GM12801 (cell line): Measurements from ENCODE around the gene SCRN3.

Experiments
- TF ChIP-seq, protein P1 (sequence below): IDR thresholded peaks from one replicate; pipeline ENCODE4 v1.5.1; 2011; ENCODE audit warnings: control low read depth; ENCODE audit not compliant: insufficient read length; ENCODE audit errors: extremely low read depth

The SCRN3 gene, protein sequence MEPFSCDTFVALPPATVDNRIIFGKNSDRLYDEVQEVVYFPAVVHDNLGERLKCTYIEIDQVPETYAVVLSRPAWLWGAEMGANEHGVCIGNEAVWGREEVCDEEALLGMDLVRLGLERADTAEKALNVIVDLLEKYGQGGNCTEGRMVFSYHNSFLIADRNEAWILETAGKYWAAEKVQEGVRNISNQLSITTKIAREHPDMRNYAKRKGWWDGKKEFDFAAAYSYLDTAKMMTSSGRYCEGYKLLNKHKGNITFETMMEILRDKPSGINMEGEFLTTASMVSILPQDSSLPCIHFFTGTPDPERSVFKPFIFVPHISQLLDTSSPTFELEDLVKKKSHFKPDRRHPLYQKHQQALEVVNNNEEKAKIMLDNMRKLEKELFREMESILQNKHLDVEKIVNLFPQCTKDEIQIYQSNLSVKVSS

DNA sequence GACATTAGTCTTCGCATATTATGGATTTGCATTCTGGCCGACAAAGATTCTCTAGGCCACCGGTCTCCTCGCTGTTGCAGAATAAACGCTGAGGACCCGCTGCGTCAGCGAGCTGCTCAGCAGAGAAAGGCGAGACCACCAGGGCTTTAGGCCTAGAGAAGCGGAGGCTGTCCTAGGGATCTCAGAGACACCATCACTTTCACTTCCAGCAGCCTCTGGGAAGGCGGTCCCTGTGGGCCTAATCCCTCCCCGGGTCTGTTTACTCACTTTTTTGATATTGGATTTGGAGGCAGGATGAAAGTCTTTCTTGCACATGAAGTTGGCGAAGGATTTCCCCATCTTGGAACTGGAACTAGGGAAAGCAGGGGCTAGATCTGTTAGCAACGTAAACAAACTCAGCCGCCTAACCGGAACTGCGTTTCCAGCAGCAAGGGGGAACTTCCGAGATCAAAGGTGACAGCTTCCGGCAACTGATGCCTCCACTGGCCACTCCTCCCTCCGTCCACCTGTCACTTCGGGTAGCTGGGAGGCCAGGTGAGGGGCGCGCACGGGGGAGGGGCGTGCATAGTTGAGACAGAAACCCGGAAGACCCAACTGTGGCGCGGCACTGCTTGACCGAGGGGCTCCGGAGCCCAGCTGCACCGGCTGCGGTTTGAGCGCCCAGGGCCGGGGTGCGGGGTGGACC, at the start of gene SCRN3:
SCRN3 (plus strand) TSS at position 447 of the 685 bp plus-strand sequence. CDS start 2,554 bp downstream, outside the sequence.
- TF ChIP-seq, protein P1, sequence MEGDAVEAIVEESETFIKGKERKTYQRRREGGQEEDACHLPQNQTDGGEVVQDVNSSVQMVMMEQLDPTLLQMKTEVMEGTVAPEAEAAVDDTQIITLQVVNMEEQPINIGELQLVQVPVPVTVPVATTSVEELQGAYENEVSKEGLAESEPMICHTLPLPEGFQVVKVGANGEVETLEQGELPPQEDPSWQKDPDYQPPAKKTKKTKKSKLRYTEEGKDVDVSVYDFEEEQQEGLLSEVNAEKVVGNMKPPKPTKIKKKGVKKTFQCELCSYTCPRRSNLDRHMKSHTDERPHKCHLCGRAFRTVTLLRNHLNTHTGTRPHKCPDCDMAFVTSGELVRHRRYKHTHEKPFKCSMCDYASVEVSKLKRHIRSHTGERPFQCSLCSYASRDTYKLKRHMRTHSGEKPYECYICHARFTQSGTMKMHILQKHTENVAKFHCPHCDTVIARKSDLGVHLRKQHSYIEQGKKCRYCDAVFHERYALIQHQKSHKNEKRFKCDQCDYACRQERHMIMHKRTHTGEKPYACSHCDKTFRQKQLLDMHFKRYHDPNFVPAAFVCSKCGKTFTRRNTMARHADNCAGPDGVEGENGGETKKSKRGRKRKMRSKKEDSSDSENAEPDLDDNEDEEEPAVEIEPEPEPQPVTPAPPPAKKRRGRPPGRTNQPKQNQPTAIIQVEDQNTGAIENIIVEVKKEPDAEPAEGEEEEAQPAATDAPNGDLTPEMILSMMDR = no peak

DNA sequence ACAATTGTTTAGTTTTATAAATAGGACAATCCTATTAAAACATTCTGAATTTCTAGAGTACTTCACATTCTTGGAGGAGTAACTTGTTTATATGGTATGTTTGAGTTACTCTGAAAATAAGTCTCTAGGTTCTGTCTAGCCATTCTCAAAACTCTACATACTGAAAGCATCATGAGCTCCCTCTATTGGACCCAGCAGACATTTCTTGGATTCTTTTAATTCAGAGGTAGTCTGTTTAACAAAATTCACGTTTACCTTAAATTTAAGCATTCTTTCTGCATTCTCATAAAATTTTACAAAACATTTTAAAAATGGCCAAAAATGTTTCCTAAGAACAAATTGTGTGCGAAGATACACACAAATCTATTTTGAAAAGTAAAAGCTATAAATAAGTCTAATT, 45.5 kb upstream of the SCRN3 start:
- TF ChIP-seq, protein P1 = no peak

DNA sequence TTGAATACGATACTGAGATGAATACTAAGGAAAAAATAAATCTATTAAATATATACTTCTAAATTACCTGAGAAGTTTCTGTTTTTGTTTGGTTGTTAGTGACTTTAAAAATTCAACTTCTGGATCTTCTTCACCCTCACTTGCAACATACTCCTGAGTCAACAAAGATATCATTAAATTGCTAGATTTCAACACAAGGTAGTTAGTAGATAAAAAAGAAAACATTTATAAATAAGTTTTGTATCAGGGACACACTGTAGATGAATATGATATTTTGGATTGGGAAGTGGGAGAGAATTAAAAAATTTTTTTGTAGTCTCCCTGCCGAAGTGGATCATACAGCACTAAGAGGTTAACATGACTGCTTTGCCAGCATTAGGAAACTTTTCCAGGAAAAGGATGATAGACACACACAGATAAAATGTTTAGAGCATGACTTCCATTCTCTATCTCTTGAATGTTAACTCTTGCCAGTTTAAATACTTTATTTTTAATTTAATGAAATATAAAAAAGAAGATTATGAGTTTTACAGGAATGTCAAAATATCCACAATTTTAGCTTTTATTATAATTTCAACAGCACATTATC, 44.8 kb upstream of the SCRN3 start:
- TF ChIP-seq, protein P1 = no peak

DNA sequence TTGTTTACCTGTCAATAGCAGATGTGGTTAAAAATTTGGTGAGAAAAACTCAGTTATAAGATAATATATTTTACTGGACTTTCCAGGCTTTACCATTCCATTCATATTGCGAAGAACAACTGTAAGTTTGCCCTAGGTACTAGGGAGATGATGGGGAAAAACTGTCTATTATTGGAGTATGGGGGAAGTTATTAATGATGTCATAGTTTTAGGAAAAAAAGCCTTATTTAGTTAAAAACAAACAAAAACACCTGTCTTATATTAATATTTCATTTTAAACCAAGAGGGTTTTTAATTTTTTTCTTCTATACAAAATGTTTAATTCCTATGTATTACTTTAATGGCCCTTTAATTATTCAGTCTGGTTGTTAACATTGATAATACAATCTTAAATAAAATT, 42.5 kb upstream of the SCRN3 start:
- TF ChIP-seq, protein P1 = no peak

DNA sequence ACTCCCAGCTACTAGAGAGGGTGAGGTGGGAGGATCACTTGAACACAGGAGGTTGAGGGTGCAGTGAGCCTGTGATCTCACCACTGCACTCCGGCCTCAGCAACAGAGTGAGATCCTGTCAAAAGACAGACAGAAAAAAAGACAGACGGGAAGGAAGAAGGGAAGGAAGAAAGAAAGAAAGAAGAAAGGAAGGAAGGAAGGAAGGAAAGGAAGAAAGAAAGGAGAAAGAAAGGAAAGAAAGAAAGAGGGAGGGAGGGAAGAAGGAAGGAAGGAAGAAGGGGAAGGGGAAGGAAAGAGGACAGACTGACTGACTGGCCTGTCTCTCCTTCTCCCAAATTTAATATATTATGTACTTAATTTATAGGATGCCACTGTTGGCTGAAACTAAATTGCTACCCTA, 39.2 kb upstream of the SCRN3 start:
- TF ChIP-seq, protein P1 = no peak

DNA sequence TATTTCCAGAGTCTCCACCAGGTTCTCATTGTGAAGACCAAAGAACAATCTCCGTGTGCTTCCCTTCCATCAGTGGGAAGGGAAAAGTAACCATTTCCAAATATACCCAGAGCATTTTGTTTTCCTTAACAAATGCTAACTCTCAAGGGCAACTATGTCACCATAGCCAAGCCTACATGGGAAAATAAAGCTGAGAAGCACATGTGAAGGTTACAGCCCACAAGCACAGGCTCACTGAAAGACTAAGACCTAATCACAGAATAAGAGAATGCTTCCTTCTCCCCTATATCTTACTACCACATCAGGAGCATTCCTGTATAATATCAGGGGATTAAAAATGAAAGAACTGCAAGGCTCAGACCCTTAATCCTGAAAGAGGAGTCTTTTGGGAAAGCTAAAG, 32.6 kb upstream of the SCRN3 start:
- TF ChIP-seq, protein P1 = no peak

DNA sequence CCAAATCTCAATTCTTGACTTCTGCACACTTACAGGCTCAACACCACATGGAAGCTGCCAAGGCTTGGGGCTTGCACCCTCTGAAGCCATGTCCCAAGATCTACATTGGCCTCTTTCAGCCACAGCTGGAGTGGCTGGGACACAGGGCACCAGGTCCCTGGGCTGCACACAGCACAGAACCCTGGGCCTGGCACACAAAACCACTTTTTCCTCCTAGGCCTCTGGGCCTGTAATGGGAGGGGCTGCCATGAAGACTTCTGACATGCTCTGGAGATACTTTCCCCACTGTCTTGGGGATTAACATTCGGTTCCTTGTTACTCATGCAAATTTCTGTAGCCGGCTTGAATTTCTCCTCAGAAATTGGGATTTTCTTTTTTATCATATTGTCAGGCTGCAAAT, 30.9 kb upstream of the SCRN3 start:
- TF ChIP-seq, protein P1 = no peak
